Heart left ventricle (tissue), 13 donors: Measurements from ENCODE around the gene POLR1G.

Experiments used
- POLR2A ChIP-seq, 2 donors: fragments of 450-650 bp; IDR thresholded peaks; one replicate each; pipeline ENCODE4 v1.6.1; 2017; ENCODE audit warnings: antibody characterized with exemption in 2 of 2, mild to moderate bottlenecking in 2 of 2, moderate library complexity in 2 of 2
- TF ChIP-seq, protein P1 (sequence below), 12 donors: fragments of 200-600 bp; sonication (generic) in 4 of 12; IDR thresholded peaks; one replicate each; pipeline versions ENCODE4 v1.5.0 to v1.8.0; 2018 to 2022; ENCODE audit warnings: antibody characterized with exemption in 12 of 12, mild to moderate bottlenecking in 5 of 12
- donor health status: ischemic (EF 13 %, LVEDD 7.1; RV severe dilation, severe dysfunction).
- donor health status: DM: no; HTN: yes; CAD: no.
- donor health status: DM: no; HTN: no; CAD: no.
- donor health status: ischemic (EF 25% LVEDD 6.9; RV normal size, moderate dysfunction).
- donor health status: ischemic (EF 25% LVEDD 5.7; RV mildly dilated, moderate dysfunction).
- donor health status: ischemic (EF 35%, LVEDD 5.7; RV mildly dilated, moderate dysfunction).
- donor health status: nonischemic (EF 11% LVEDD 7.7; RV severe dilation, severe dysfunction).
- donor health status: DM: yes; HTN: yes; CAD: no.
- donor health status: PGD.
- donor health status: ischemic (EF 29% LVEDD 5.4; RV normal size, mild dysfunction).
- donor health status: nonischemic (EF 23%, LVEDD 6.1; RV moderate dilation, normal function).

DNA sequence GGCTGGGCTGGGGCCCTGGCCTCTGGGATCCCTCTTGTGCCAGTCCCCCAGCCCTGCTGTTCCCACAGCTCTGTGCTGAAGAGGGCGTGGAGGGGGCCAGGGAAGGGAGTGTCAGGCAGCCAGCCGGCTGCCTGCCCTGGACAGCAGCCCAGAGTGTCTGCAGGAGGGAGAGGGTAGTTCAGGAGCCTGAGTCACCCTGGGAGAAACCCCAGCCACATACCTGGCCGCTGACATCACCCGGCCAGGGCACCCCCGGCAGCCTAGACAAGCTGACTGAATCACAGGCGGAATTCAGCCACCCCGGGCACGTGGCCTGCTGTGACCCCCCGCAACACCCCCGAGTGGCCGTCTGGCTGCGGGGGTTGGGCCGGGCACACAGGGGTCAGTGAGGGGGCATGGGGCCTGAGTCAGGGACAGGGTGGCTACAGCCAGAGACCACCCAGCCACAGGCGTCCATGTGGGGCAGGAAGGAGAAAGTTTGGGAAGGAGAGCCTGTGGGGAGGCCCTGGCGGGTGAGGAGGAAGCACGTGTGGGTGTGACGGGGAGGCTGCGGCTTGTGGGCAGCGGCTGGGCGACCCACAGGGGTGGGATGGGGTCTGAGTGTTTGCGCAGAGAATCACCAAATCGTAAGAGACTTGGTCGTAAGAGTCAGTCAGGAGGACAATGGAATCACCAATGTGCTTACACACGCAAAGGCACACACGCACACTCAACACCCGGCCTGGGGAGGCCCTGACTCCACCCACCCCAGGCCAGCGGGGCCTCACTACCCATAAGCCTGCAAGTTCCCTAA, 49.5 kb downstream of the POLR1G start:
- TF ChIP-seq, protein P1, sequence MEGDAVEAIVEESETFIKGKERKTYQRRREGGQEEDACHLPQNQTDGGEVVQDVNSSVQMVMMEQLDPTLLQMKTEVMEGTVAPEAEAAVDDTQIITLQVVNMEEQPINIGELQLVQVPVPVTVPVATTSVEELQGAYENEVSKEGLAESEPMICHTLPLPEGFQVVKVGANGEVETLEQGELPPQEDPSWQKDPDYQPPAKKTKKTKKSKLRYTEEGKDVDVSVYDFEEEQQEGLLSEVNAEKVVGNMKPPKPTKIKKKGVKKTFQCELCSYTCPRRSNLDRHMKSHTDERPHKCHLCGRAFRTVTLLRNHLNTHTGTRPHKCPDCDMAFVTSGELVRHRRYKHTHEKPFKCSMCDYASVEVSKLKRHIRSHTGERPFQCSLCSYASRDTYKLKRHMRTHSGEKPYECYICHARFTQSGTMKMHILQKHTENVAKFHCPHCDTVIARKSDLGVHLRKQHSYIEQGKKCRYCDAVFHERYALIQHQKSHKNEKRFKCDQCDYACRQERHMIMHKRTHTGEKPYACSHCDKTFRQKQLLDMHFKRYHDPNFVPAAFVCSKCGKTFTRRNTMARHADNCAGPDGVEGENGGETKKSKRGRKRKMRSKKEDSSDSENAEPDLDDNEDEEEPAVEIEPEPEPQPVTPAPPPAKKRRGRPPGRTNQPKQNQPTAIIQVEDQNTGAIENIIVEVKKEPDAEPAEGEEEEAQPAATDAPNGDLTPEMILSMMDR (IDR thresholded peaks at IDR 0.05): no peak
- TF ChIP-seq POLR2A (IDR thresholded peaks at IDR 0.05): peak in 1 of 2 donors; percentile 24
